ENCODE measurements around the gene FUZ. TPM values are rescaled to one million over a fixed set of nuclear protein-coding genes. Genes with fewer than 3 reads are reported as not detected.

FUZ gene
- total RNA-seq, 4 donors from 2014 or later: 4.1 to 13.8 (median 12.3) TPM

DNA sequence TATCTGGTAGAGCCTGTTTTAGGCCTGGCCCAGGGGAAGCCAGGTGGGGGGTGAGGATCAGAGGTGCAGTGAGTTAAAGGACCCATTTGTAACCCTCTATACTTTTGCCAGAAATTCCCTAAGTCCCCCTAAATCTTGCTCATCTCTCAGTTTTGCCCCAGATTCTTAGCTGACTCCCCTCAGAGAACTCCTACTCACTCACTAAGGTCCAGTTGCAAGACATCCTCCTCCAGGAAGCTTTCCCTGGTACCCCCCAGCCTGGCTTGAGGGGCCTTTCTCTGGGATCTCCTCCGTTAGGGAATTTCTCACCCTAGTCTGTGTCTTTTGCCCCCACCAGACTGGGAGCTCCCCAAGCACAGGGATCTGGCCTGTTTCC lies 51.9 kb downstream of the FUZ start:
- TF ChIP-seq, protein P1, sequence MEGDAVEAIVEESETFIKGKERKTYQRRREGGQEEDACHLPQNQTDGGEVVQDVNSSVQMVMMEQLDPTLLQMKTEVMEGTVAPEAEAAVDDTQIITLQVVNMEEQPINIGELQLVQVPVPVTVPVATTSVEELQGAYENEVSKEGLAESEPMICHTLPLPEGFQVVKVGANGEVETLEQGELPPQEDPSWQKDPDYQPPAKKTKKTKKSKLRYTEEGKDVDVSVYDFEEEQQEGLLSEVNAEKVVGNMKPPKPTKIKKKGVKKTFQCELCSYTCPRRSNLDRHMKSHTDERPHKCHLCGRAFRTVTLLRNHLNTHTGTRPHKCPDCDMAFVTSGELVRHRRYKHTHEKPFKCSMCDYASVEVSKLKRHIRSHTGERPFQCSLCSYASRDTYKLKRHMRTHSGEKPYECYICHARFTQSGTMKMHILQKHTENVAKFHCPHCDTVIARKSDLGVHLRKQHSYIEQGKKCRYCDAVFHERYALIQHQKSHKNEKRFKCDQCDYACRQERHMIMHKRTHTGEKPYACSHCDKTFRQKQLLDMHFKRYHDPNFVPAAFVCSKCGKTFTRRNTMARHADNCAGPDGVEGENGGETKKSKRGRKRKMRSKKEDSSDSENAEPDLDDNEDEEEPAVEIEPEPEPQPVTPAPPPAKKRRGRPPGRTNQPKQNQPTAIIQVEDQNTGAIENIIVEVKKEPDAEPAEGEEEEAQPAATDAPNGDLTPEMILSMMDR (IDR thresholded peaks at IDR 0.05): no peak
- no peak for TF ChIP-seq POLR2A (IDR thresholded peaks at IDR 0.05)
- DNase-seq: no peak
- Histone ChIP-seq H3K27me3 (no peaks in the 10 kb centered on the region), H3K4me1 (peaks cover 0 to 6% (median 2%) of the 10 kb centered on the region in 4 donors), H3K36me3 (no peaks in the 10 kb centered on the region), H3K9me3 (no peaks in the 10 kb centered on the region), H3K27ac (no peak overlapping the region), H3K4me3 (no peak overlapping the region)

- no peak for DNase-seq
- no peak overlapping the region for H3K4me3 ChIP-seq
- TF ChIP-seq POLR2A (IDR thresholded peaks at IDR 0.05): no peak
- TF ChIP-seq, protein P1 (IDR thresholded peaks at IDR 0.05): no peak
- no peaks in the 10 kb centered on the region for H3K4me1 ChIP-seq
- H3K36me3 ChIP-seq: no peaks in the 10 kb centered on the region
- H3K9me3 ChIP-seq: no peaks in the 10 kb centered on the region
- H3K27ac ChIP-seq: no peak overlapping the region
- no peaks in the 10 kb centered on the region for H3K27me3 ChIP-seq
These were observed 54.8 kb downstream of the FUZ start for GRCh38 chr19:49758292-49758691.

Small RNA genes within 50 kb of the gene (small RNA-seq; reads per million reads assigned to genes)
- 0 to 0.06 reads per million in 2 donors for gene MIR4749
- gene MIR6799: 0 reads per million in 2 donors
- 0 reads per million in 2 donors for gene RNU6-841P

Other genes with a start within 250 kb of the FUZ start
- 10 to 100 TPM; 73.4 to 86.7 (median 80.9) TPM for gene NOSIP, start 232.7 kb downstream of the FUZ start, total RNA-seq
- 10 to 100 TPM in 3 of 4 donors, 1 to 10 TPM in 1; 1.7 to 20.8 (median 13.1) TPM for gene PRRG2, start 232.0 kb downstream of the FUZ start, total RNA-seq
- gene PRR12, start 222.1 kb downstream of the FUZ start, total RNA-seq: 10 to 100 TPM; 13.5 to 39.6 (median 28.1) TPM
- 10 to 100 TPM; 17.2 to 48.0 (median 32.4) TPM for gene RRAS, start 173.1 kb downstream of the FUZ start, total RNA-seq
- 10 to 100 TPM; 25.2 to 49.8 (median 44.0) TPM for gene SCAF1, start 171.1 kb downstream of the FUZ start, total RNA-seq
- 100 to 1,000 TPM in 3 of 4 donors, 10 to 100 TPM in 1; 98.6 to 131 (median 120) TPM for gene IRF3, start 147.4 kb downstream of the FUZ start, total RNA-seq
- 10 to 100 TPM in 3 of 4 donors, 1 to 10 TPM in 1; 5.3 to 28.9 (median 12.2) TPM for gene BCL2L12, start 147.4 kb downstream of the FUZ start, total RNA-seq
- gene PRMT1, start 136.0 kb downstream of the FUZ start, total RNA-seq: 100 to 1,000 TPM in 1 of 4 donors, 10 to 100 TPM in 3; 46.9 to 185 (median 80.0) TPM
- gene ADM5, start 123.7 kb downstream of the FUZ start, total RNA-seq: 1 to 10 TPM in 2 of 4 donors, not detected in 2; 4.4 to 9.1 TPM
- 10 to 100 TPM in 1 of 4 donors, 1 to 10 TPM in 2, not detected in 1; 3.0 to 12.4 (median 5.6) TPM for gene CPT1C, start 122.2 kb downstream of the FUZ start, total RNA-seq
- not detected for gene TSKS, start 50.0 kb downstream of the FUZ start, total RNA-seq
- gene AP2A1, start 46.3 kb downstream of the FUZ start, total RNA-seq: 100 to 1,000 TPM in 1 of 4 donors, 10 to 100 TPM in 3; 57.8 to 102 (median 85.1) TPM
- 10 to 100 TPM; 29.7 to 57.7 (median 41.8) TPM for gene MED25, start 5.0 kb upstream of the FUZ start, total RNA-seq
- 100 to 1,000 TPM in 2 of 4 donors, 10 to 100 TPM in 2; 80.0 to 153 (median 95.9) TPM for gene PTOV1, start 37.9 kb upstream of the FUZ start, total RNA-seq
- 100 to 1,000 TPM in 3 of 4 donors, 10 to 100 TPM in 1; 58.7 to 235 (median 118) TPM for gene PNKP, start 54.3 kb upstream of the FUZ start, total RNA-seq
- 10 to 100 TPM; 17.2 to 30.5 (median 23.3) TPM for gene AKT1S1, start 64.1 kb upstream of the FUZ start, total RNA-seq
- gene TBC1D17, start 64.4 kb upstream of the FUZ start, total RNA-seq: 10 to 100 TPM; 22.8 to 83.3 (median 62.1) TPM
- gene IL4I1, start 83.6 kb upstream of the FUZ start, total RNA-seq: not detected
- 10 to 100 TPM in 3 of 4 donors, 1 to 10 TPM in 1; 3.3 to 21.4 (median 18.2) TPM for gene ATF5, start 115.9 kb upstream of the FUZ start, total RNA-seq
- gene NUP62, start 116.2 kb upstream of the FUZ start, total RNA-seq: 10 to 100 TPM; 40.0 to 54.5 (median 46.0) TPM
- 1 to 10 TPM in 1 of 4 donors, under 1 TPM in 1, not detected in 2; 0.94 to 1.7 TPM for gene SIGLEC11, start 147.9 kb upstream of the FUZ start, total RNA-seq
- 10 to 100 TPM; 76.7 to 98.1 (median 83.9) TPM for gene VRK3, start 212.1 kb upstream of the FUZ start, total RNA-seq
- 10 to 100 TPM in 1 of 4 donors, 1 to 10 TPM in 3; 7.5 to 14.9 (median 9.2) TPM for gene ZNF473, start 212.7 kb upstream of the FUZ start, total RNA-seq